Keratinocyte (primary cell): ENCODE results near the gene TMCO6. TPM values are rescaled to one million over a fixed set of nuclear protein-coding genes. Genes with fewer than 3 reads are reported as not detected.
A peak's percentile ranks its signal among the peaks of the same experiment; 100 is the strongest.
"Not testable (repeated sequence)": the region's sequence is repeated elsewhere in the genome, so short reads cannot be mapped to it uniquely, and the experiment has no call there.

ENCODE experiments used
- DNase-seq: peaks from one replicate; pipeline ENCODE4 v3.0.0-alpha.2; 2011; ENCODE audit warnings: low read depth, missing footprints, low spot score
- FAIRE-seq: peaks from 2 replicates; lab custom pipeline; 2011; peaks lifted over from hg19 to GRCh38; lab: Jason Lieb, UNC
- H2AFZ ChIP-seq: 2 replicates; pipeline ENCODE4 v1.6.0; 2012; ENCODE audit warnings: low read length, control low read depth, inconsistent platforms; ENCODE audit not compliant: control insufficient read depth
- H3K27ac ChIP-seq: 2 replicates; pipeline ENCODE4 v1.5.1; 2011; ENCODE audit warnings: low read length; ENCODE audit not compliant: control insufficient read depth, insufficient read depth
- H3K27me3 ChIP-seq: 3 replicates; pipeline ENCODE4 v1.6.0; 2011; ENCODE audit warnings: low read length; ENCODE audit not compliant: control insufficient read depth, insufficient read depth; ENCODE audit errors: extremely low read depth
- H3K36me3 ChIP-seq, 2 experiments: 2 replicates in 1 of 2; 3 replicates in 1 of 2; pipeline ENCODE4 v1.5.1; 2011; ENCODE audit warnings: low read length in 2 of 2, mild to moderate bottlenecking in 1 of 2; ENCODE audit not compliant: control insufficient read depth in 2 of 2, insufficient read depth in 2 of 2; ENCODE audit errors: extremely low read depth in 1 of 2
- H3K4me1 ChIP-seq: 3 replicates; pipeline ENCODE4 v1.5.1; 2011; ENCODE audit warnings: low read length; ENCODE audit not compliant: control insufficient read depth, insufficient read depth; ENCODE audit errors: extremely low read depth
- H3K4me2 ChIP-seq: 3 replicates; pipeline ENCODE4 v1.6.0; 2011; ENCODE audit warnings: low read depth, low read length; ENCODE audit not compliant: control insufficient read depth, insufficient read depth; ENCODE audit errors: extremely low read depth
- H3K4me3 ChIP-seq, 3 experiments: fragments of 200-600 bp in 1 of 3; sonication (generic) in 1 of 3; 2 replicates in 2 of 3; 3 replicates in 1 of 3; pipeline ENCODE4 v1.5.1; 2011 to 2016; ENCODE audit warnings: low read length in 3 of 3, mild to moderate bottlenecking in 3 of 3, control low read depth in 2 of 3, inconsistent platforms in 1 of 3, low read depth in 1 of 3, mixed read lengths in 1 of 3, mixed run types in 1 of 3, moderate library complexity in 1 of 3; ENCODE audit not compliant: control insufficient read depth in 2 of 3, insufficient read depth in 2 of 3; ENCODE audit errors: extremely low read depth in 1 of 3
- H3K79me2 ChIP-seq: 2 replicates; pipeline ENCODE4 v1.6.0; 2012; ENCODE audit warnings: low read length; ENCODE audit not compliant: control insufficient read depth, insufficient read depth
- H3K9ac ChIP-seq: 3 replicates; pipeline ENCODE4 v1.6.0; 2011; ENCODE audit warnings: low read length; ENCODE audit not compliant: control insufficient read depth, insufficient read depth; ENCODE audit errors: extremely low read depth
- H3K9me1 ChIP-seq: 3 replicates; pipeline ENCODE4 v1.6.0; 2011; ENCODE audit warnings: low read length; ENCODE audit not compliant: control insufficient read depth, insufficient read depth; ENCODE audit errors: extremely low read depth
- H3K9me3 ChIP-seq: 2 replicates; pipeline ENCODE4 v1.5.1; 2012; ENCODE audit warnings: low read depth, low read length; ENCODE audit not compliant: control insufficient read depth
- H4K20me1 ChIP-seq: 3 replicates; pipeline ENCODE4 v1.6.0; 2011; ENCODE audit warnings: low read length; ENCODE audit not compliant: control insufficient read depth, insufficient read depth; ENCODE audit errors: extremely low read depth
- EZH2 ChIP-seq: IDR thresholded peaks from one replicate; pipeline ENCODE4 v1.6.1; 2012; ENCODE audit warnings: inconsistent platforms, mild to moderate bottlenecking, low read length, moderate library complexity
- dilution Hi-C: fragments of 300-500 bp; cut with MboI; formaldehyde crosslinking; loops from one replicate; pipeline ENCODE4 v1.7.0; 2020; ENCODE audit warnings: low sequenced_read_pairs; ENCODE audit not compliant: extremely low pct_ligation_motif_present
- polyA plus RNA-seq, 5 experiments: library from polyadenylated mRNA; depleted of rRNA in 3 of 5; stranded (reverse) in 3 of 5; stranded (forward) in 1 of 5; unstranded in 1 of 5; fragments of >200 nt; gene quantifications; 1 replicate in 1 of 5; 2 replicates in 3 of 5; 3 replicates in 1 of 5; pipeline versions ENCODE4 v1.2.1 to v1.2.3, GENCODE V29; 2011 to 2012; ENCODE audit warnings: missing spikeins in 2 of 5, low read depth in 1 of 5, low replicate concordance in 1 of 5
- TF ChIP-seq, protein P1 (sequence below), 3 experiments: IDR thresholded peaks in 1 of 3; conservative IDR thresholded peaks in 1 of 3; optimal IDR thresholded peaks in 1 of 3; 2 replicates in 2 of 3; 3 replicates in 1 of 3; pipeline versions ENCODE3 to v1.5.1; 2011; ENCODE audit warnings: low read length in 3 of 3, mild to moderate bottlenecking in 3 of 3, moderate library complexity in 2 of 3, control low read depth in 1 of 3, inconsistent platforms in 1 of 3; ENCODE audit not compliant: insufficient read depth in 2 of 3; ENCODE audit errors: extremely low read depth in 1 of 3

Gene TMCO6
- polyA plus RNA-seq, 1 donor (not counting 4 experiments of a cell fraction or from before 2014, with no cell fraction given): 7.6 TPM

- no peak overlapping the region for H3K9ac ChIP-seq
- peaks cover 10 to 17% of the 10 kb centered on the region in 2 experiments for H3K36me3 ChIP-seq
- FAIRE-seq: no peak
- no peak overlapping the region for H2AFZ ChIP-seq
- H3K4me3 ChIP-seq: no peak overlapping the region
- peaks cover 26% of the 10 kb centered on the region for H3K79me2 ChIP-seq
- no peaks in the 10 kb centered on the region for H3K9me3 ChIP-seq
- no peaks in the 10 kb centered on the region for H3K9me1 ChIP-seq
- H3K27me3 ChIP-seq: no peaks in the 10 kb centered on the region
- TF ChIP-seq, protein P1, sequence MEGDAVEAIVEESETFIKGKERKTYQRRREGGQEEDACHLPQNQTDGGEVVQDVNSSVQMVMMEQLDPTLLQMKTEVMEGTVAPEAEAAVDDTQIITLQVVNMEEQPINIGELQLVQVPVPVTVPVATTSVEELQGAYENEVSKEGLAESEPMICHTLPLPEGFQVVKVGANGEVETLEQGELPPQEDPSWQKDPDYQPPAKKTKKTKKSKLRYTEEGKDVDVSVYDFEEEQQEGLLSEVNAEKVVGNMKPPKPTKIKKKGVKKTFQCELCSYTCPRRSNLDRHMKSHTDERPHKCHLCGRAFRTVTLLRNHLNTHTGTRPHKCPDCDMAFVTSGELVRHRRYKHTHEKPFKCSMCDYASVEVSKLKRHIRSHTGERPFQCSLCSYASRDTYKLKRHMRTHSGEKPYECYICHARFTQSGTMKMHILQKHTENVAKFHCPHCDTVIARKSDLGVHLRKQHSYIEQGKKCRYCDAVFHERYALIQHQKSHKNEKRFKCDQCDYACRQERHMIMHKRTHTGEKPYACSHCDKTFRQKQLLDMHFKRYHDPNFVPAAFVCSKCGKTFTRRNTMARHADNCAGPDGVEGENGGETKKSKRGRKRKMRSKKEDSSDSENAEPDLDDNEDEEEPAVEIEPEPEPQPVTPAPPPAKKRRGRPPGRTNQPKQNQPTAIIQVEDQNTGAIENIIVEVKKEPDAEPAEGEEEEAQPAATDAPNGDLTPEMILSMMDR (optimal IDR thresholded peaks at IDR 0.05 in 1 of 3, IDR thresholded peaks at IDR 0.05 in 1 of 3, conservative IDR thresholded peaks at IDR 0.05 in 1 of 3; ENCODE audit: extremely low read depth in 1 of 3, insufficient read depth in 2 of 3, low read length in 3 of 3): no peak
- TF ChIP-seq EZH2: no peak
- no peak for DNase-seq
- H3K4me1 ChIP-seq: peaks cover 12% of the 10 kb centered on the region
- dilution Hi-C loops: no loop called here
- no peak overlapping the region for H3K27ac ChIP-seq
- H4K20me1 ChIP-seq: no peaks in the 10 kb centered on the region
- no peak overlapping the region for H3K4me2 ChIP-seq
These were observed 3.5 kb downstream of the TMCO6 start for GRCh38 chr5:140642718-140643117.

- Histone ChIP-seq H2AFZ (peak overlapping the region; percentile 80), H4K20me1 (no peaks in the 10 kb centered on the region), H3K4me3 (peak overlapping the region; percentile 70 to 97 (median 75)), H3K4me2 (peak overlapping the region; percentile 99), H3K36me3 (peaks cover 13 to 22% of the 10 kb centered on the region in 2 experiments), H3K9me1 (no peaks in the 10 kb centered on the region), H3K27ac (peak overlapping the region; percentile 77), H3K79me2 (peaks cover 33% of the 10 kb centered on the region), H3K9me3 (no peaks in the 10 kb centered on the region), H3K27me3 (no peaks in the 10 kb centered on the region), H3K9ac (peak overlapping the region; percentile 83), H3K4me1 (peaks cover 8% of the 10 kb centered on the region)
- dilution Hi-C loops: no loop called here
- TF ChIP-seq EZH2: no peak
- DNase-seq (no peak), FAIRE-seq (no peak)
These were observed 7.8 kb downstream of the TMCO6 start for GRCh38 chr5:140647042-140647419.

DNA sequence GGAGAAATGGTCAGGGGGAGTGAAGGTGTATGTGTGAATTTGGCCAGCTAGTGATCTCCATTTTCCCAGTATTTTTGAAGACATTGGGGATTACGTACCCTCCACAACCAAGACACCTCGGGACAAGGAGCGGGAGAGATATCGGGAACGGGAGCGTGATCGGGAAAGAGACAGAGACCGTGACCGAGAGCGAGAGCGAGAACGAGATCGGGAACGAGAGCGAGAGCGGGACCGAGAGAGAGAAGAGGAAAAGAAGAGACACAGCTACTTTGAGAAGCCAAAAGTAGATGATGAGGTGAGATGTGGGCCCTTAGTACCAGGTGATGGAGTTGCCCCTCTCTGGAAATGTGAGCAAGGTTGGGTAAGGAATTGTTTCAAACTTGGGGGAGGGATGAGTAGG, 19.6 kb downstream of the TMCO6 start:
- Histone ChIP-seq H3K79me2 (no peaks in the 10 kb centered on the region), H3K27ac (no peak overlapping the region), H3K9me3 (no peaks in the 10 kb centered on the region), H3K9ac (no peak overlapping the region), H3K9me1 (no peaks in the 10 kb centered on the region), H3K27me3 (no peaks in the 10 kb centered on the region), H3K4me1 (no peaks in the 10 kb centered on the region), H3K36me3 (peaks cover 28 to 38% of the 10 kb centered on the region in 2 experiments), H2AFZ (no peak overlapping the region), H3K4me3 (no peak overlapping the region), H3K4me2 (no peak overlapping the region), H4K20me1 (no peaks in the 10 kb centered on the region)
- no peak for TF ChIP-seq EZH2
- TF ChIP-seq, protein P1 (optimal IDR thresholded peaks at IDR 0.05 in 1 of 3, IDR thresholded peaks at IDR 0.05 in 1 of 3, conservative IDR thresholded peaks at IDR 0.05 in 1 of 3; ENCODE audit: extremely low read depth in 1 of 3, insufficient read depth in 2 of 3, low read length in 3 of 3): no peak
- FAIRE-seq: no peak
- dilution Hi-C loops: no loop called here
- DNase-seq: no peak

DNA sequence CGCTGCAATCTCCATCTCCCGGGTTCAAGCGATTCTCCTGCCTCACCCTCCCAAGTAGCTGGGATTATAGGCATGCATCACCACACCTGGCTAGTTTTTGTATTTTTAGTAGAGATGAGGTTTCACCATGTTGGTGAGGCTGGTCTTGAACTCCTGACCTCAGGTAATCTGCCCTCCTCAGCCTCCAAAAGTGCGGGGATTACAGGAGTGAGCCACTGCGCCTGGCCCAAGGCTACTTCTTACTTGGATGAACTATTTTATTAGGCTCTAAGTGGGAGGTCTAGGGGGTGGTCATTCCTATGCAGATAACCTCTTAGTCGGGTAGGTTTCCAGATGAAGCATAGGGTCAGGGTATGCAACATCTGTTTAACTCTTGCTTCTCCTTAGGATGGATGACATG, 21.1 kb downstream of the TMCO6 start:
- dilution Hi-C loops, H3K4me2 ChIP-seq, H3K9me1 ChIP-seq, H3K9ac ChIP-seq, H3K9me3 ChIP-seq, H3K4me3 ChIP-seq, H4K20me1 ChIP-seq, H3K27ac ChIP-seq, FAIRE-seq, H3K79me2 ChIP-seq, H3K27me3 ChIP-seq, H2AFZ ChIP-seq, H3K4me1 ChIP-seq, DNase-seq: not testable (repeated sequence)
- peaks cover 24 to 29% of the 10 kb centered on the region in 2 experiments for H3K36me3 ChIP-seq
